GM13977 (cell line): ENCODE data around the gene ANKMY2.

ENCODE experiments used
- DNase-seq: peaks from one replicate; pipeline ENCODE4 v3.0.0; 2012; ENCODE audit warnings: low spot score
- CTCF ChIP-seq: IDR thresholded peaks from 2 replicates; pipeline ENCODE4 v1.5.1; 2012; ENCODE audit warnings: mild to moderate bottlenecking, control low read depth; ENCODE audit not compliant: insufficient read depth; ENCODE audit errors: extremely low read depth, missing control alignments
- in situ Hi-C: fragments of 300-500 bp; cut with MboI; formaldehyde crosslinking; loops from one replicate; pipeline ENCODE4 v1.12.0; 2022; ENCODE audit warnings: low sequenced_read_pairs, low pct_unique_long_range_greater_than_20kb, mixed read lengths, inconsistent platforms; ENCODE audit not compliant: unreplicated experiment

The ANKMY2 gene

GRCh38 chr7:16650266-16650665, 4.7 kb upstream of the ANKMY2 start:
- in situ Hi-C loops: no loop called here
- no peak for DNase-seq
- no peak for TF ChIP-seq CTCF

GRCh38 chr7:16649196-16649595, 3.6 kb upstream of the ANKMY2 start:
- DNase-seq: no peak
- in situ Hi-C loops: no loop called here

GRCh38 chr7:16648551-16648950, 3.0 kb upstream of the ANKMY2 start:
- in situ Hi-C loops: no loop called here
- no peak for TF ChIP-seq CTCF
- DNase-seq: no peak

More at GRCh38 chr7:16649196-16649595, 3.6 kb upstream of the ANKMY2 start:
- TF ChIP-seq CTCF: no peak

- in situ Hi-C loops: no loop called here
- TF ChIP-seq CTCF: no peak
- no peak for DNase-seq
Measured at GRCh38 chr7:16647435-16647960, 1.9 kb upstream of the ANKMY2 start.

GRCh38 chr7:16646472-16647072, 1.0 kb upstream of the ANKMY2 start:
- in situ Hi-C loops: no loop called here

GRCh38 chr7:16644636-16645592, 640 bp downstream of the ANKMY2 start:
- peak; percentile 18 for DNase-seq
- no peak for TF ChIP-seq CTCF
- in situ Hi-C loops: no loop called here

More at GRCh38 chr7:16646472-16647072, 1.0 kb upstream of the ANKMY2 start:
- TF ChIP-seq CTCF: no peak
- DNase-seq: peak; percentile 22
